HG02938 (cell line): Measurements from ENCODE around the gene GANAB.

Experiments used
- ATAC-seq: cut with Tn5 transposase; IDR thresholded peaks from one replicate; pipeline ENCODE4 v1.9.1; 2021; ENCODE audit warnings: mild to moderate bottlenecking, moderate library complexity; ENCODE audit not compliant: unreplicated experiment

The GANAB gene

GRCh38 chr11:62577046-62577714 lies 69.2 kb downstream of the GANAB start:
- ATAC-seq, result no peak

GRCh38 chr11:62575837-62576236 lies 70.6 kb downstream of the GANAB start:
- no peak for ATAC-seq

GRCh38 chr11:62575156-62575555 lies 71.3 kb downstream of the GANAB start:
- no peak for ATAC-seq
